Measurements from ENCODE around the gene LILRA6.
"Not testable (repeated sequence)": the region's sequence is repeated elsewhere in the genome, so short reads cannot be mapped to it uniquely, and the experiment has no call there.

Gene LILRA6

GRCh38 chr19:54230031-54230430 lies 12.6 kb downstream of the LILRA6 start:
- DNase-seq: no peak

DNA sequence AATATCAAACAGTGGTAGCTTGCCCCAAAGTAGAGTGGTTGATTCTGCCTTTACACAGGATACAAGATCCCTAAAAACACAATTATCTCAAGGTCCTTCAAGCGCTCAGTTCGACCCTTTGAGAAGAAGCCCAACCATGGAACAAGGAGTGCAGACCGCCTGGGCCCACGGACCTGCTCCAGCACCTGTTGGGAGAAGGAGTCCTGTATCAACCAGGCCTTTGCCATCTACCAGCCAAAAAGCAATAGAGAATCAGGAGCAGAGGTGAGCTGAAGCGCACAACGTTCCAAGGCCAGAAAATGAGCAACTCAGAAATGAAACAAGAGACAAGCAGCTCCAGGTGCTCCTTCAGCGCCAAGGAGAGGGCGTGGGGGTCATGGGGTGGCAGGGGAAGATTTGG lies 13.4 kb downstream of the LILRA6 start:
- DNase-seq: no peak

DNA sequence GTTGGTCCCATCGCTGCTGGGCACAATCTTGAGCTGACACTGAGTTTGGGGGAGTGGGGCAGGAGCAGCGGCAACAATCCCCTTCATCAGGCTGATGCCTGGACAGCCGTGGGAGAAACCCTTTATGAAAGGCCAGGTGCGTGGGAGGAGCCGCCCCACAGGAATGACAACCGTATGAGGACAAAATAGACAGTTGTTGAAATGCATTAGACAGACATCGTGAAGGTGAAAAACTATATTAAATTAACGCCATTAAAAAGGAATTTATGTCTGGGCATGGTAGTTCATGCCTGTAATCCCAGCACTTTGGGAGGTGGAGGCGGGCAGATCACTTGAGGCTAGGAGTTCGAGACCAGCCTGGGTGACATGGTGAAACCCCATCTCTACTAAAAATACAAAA lies 18.0 kb downstream of the LILRA6 start:
- not testable (repeated sequence) for DNase-seq

GRCh38 chr19:54223937-54224281 lies 18.7 kb downstream of the LILRA6 start:
- not testable (repeated sequence) for DNase-seq

- DNase-seq: not testable (repeated sequence)
Observed at GRCh38 chr19:54223277-54223936, 19.2 kb downstream of the LILRA6 start.

GRCh38 chr19:54222474-54223276 lies 19.9 kb downstream of the LILRA6 start, which contains the start of gene LILRB3:
LILRB3 (minus strand) TSS chr19:54223007; CDS start chr19:54222976, 31 bp downstream.
- DNase-seq: not testable (repeated sequence)

DNA sequence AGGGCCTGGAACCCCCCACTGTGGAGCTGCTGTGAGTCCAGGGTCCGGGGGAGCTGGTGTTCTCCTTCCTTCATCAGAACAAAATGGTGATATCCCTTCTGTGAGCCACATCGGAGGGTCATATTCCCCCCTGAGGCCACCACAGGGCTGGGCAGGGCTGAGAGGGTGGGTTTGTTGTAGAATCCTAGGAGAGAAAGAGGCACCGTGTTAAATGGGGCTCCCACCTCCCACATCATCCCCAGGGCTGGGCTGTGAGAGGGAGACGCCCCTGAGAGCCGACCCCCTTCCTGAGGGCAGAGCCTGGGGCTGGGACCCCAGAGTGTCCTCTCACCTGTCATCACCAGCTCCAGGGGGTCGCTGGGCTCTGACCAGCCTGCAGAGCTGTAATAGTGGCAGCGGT lies 20.6 kb downstream of the LILRA6 start:
- not testable (repeated sequence) for DNase-seq

GRCh38 chr19:54219702-54220101 lies 22.9 kb downstream of the LILRA6 start:
- DNase-seq: not testable (repeated sequence)

- no peak for DNase-seq
Observed at GRCh38 chr19:54218960-54219661, 23.5 kb downstream of the LILRA6 start.

- no peak for DNase-seq
Observed at GRCh38 chr19:54218259-54218658, 24.3 kb downstream of the LILRA6 start.

DNA sequence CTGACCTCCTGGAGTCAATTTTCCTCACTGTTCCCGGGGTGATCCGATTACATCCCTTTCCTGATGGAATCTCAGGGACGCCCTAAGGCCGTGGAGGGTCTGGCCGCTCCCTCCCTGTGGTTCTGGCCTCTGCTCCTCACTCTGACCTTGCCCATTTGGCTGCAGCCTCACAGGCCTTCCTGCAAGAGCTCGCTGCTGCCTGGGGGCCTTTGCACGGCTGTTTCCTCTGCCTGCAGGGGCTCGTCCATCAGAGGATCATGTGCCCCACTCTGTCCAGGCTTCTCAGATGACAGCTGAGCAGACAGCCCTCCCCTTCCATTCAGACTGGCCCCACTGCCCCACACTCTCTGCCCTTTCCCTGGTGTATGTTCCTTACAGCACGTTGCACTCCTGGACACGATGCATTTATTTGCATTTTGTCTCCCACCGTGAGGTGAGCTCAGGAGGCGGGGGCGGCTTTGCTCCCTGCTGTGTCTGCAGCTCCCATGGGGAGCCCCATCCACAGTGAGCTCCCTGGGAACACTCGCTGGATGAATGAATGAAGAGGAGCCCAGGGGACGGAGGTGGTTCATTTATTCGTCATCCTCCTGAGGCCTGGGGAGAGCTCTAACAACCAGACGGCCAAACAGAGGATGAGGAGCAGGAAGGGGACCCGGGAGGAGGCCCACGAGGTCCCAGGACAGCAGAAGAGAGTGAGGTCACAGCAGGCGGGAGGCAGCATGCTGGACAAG lies 24.9 kb downstream of the LILRA6 start:
- not testable (repeated sequence) for DNase-seq

GRCh38 chr19:54216869-54217268 lies 25.7 kb downstream of the LILRA6 start:
- no peak for DNase-seq

DNA sequence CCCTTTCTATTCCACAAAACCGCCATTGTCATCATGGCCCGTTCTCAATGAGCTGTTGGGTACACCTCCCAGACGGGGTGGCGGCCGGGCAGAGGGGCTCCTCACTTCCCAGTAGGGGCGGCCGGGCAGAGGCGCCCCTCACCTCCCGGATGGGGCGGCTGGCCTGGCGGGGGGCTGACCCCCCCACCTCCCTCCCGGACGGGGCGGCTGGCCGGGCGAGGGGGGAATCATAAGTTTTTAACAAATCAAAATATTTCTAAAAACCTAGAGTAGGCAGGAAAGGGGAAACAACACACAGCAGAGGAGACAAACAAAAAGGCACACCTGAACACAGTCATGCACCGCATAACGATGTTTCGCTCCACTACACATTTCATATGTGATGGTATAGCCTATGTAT lies 27.9 kb downstream of the LILRA6 start:
- DNase-seq: not testable (repeated sequence)

GRCh38 chr19:54214217-54214616 lies 28.4 kb downstream of the LILRA6 start:
- DNase-seq: not testable (repeated sequence)

- DNase-seq: no peak
Observed at GRCh38 chr19:54211235-54211634, 31.4 kb downstream of the LILRA6 start.

DNA sequence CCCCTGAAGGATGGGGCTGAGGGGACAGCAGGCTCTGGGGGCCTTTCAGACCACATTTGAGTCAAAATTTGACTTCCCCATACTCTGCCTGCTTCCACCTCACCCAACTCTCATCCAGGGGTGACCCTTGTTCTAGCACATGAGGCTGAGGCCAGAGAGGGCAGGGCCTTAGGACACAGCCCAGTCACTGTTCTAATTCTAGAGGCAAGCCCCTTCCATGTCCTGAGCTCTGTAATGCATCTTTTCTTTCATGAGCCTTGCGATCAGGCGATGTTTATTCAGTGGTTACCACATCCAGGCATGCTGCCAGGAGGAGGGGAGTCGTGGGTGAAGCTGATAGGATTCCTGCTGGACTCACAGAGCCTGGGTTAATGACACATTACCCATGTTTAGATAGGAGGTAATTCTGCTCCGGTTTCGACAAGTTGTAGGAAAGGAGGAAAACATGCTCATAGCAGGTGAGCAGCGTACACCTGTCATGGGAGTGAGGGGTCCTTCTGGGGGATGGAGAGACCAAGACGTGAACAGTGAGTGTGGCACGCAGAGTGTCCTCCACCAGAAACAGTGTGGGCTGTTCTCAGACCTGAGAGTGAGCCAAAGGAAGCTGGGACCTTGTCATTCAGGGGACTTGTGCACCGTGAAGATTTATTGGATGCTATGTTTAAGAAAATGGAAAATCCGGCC lies 32.6 kb downstream of the LILRA6 start:
- DNase-seq: no peak

DNA sequence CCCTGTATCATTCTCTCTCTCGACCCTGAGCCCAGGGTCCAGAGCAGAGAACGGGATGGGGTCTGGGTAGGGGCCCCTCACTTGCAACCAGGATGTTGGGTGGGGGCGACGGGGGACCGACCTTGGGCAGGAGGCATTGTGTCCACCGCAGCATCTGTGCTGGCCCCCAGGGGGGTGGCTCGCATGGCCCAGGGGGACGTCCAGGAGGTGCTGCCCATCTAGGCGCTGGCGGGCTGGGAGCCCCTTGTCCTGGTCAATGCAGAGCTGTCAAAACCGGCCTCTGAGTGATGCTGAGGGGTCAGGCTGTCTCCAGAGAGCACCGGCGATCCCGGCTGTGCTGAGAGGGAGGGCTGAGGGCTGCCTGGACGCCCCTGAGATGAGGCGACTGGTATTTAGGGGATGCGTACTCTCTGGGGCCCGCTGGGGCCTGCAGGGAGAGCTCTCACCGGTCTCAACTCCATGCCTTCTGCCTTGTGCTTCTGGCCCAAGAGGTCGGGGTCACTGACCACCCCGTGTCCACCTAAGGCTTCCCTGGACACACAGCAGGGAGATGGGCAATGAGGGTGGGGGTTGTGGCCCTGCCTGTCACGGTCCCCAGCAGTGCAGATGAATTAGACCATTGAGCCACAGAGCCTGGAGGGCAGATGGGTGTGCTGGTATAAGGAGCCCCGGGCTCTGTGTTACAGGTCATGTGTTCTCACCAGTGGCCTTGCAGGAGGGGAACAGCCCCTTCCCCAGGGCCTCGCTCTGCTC lies 33.4 kb downstream of the LILRA6 start:
- no peak for DNase-seq

DNA sequence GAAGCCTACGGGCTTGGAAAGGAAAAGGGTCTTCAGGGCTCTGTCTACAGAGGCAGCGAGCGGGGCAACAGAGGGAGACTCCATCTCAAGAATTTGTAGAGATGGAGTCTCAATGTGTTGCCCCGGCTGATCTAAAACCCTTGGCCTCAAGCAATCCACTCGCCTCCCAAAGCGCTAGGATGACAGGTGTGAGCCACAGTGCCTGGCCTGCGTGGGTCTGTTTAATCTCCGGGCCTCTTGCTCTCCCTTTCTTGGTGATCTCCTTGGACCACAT lies 33.9 kb downstream of the LILRA6 start:
- no peak for DNase-seq

DNA sequence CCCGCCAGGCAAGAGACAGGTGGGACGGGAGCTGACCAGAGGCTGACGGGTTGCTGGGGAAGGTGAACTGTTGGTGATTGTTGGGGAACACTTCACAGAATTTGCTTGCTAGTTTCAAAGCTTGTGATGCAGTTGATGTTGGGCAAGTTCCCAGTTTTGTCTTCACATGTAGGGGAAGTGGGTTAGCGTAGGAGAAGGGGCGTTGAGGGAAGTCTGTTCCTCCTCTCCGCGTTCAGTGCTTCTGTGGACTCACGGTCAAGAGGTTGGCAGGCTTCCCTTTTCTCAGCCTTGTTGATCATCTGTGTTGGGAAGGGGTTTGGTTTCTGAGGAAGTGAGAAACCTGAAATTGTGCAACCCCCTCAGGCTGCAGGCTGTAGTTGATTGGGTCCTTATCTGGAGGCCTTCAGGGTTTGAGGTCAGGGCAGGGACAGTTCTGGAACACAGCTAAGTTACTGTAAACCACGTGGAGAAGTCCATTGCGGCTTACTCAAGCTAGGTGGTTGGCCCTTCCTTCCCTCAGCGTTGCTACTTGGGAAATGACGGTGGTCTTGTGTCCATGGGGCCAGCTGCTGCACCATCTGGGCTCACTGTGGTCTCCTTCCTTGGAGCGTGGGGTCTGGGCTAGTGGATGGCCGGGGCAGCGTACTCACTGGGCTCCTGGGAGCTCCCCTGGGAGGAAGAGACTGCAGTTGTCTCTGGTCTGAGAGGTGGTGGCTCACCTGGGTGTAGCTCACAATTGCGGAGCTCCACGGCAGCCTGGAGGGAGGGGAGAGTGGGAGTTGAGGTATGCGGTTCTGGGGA lies 34.4 kb downstream of the LILRA6 start:
- DNase-seq: peak; percentile 16

- no peak for DNase-seq
Observed at GRCh38 chr19:54207676-54207982, 35.0 kb downstream of the LILRA6 start.

DNA sequence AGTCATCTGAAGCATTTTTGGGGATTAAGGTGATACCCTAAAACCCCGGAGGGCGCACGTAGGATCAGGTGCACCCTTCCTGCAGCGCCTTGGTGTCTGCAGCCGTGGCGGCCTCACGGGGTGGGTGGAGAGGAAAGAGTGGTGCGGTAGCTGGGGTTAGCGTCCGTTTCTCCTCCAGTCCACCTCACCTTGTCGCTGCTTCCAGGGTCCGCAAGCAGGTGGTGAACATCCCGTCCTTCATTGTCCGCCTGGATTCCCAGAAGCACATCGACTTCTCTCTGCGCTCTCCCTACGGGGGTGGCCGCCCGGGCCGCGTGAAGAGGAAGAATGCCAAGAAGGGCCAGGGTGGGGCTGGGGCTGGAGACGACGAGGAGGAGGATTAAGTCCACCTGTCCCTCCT lies 35.4 kb downstream of the LILRA6 start:
- DNase-seq: not testable (repeated sequence)

All from activated T-cell treated with anti-CD3 and anti-CD28 coated beads for 4 hours (primary cell).